HG03045 (cell line): ENCODE results near the gene CEP63.
A peak's percentile ranks its signal among the peaks of the same experiment; 100 is the strongest.
"Not testable (repeated sequence)": the region's sequence is repeated elsewhere in the genome, so short reads cannot be mapped to it uniquely, and the experiment has no call there.

Experiments used
- ATAC-seq: cut with Tn5 transposase; IDR thresholded peaks from one replicate; pipeline ENCODE4 v1.9.1; 2021; ENCODE audit warnings: mild to moderate bottlenecking, moderate library complexity; ENCODE audit not compliant: unreplicated experiment

Gene CEP63

GRCh38 chr3:134567605-134568004 is 81.7 kb downstream of the CEP63 start:
- ATAC-seq, result no peak

GRCh38 chr3:134568790-134569189 is 82.9 kb downstream of the CEP63 start:
- no peak for ATAC-seq

- not testable (repeated sequence) for ATAC-seq
Observed at GRCh38 chr3:134569899-134570298, 84.0 kb downstream of the CEP63 start.

GRCh38 chr3:134576426-134576825 is 90.6 kb downstream of the CEP63 start:
- no peak for ATAC-seq

- ATAC-seq, result no peak
Observed at GRCh38 chr3:134576831-134577230, 91.0 kb downstream of the CEP63 start.

GRCh38 chr3:134579141-134579665 is 93.3 kb downstream of the CEP63 start:
- ATAC-seq, result no peak

GRCh38 chr3:134590766-134591165 is 104.9 kb downstream of the CEP63 start:
- no peak for ATAC-seq

GRCh38 chr3:134592806-134593205 is 106.9 kb downstream of the CEP63 start:
- ATAC-seq, result no peak

GRCh38 chr3:134594331-134594741 is 108.5 kb downstream of the CEP63 start:
- ATAC-seq, result no peak

- not testable (repeated sequence) for ATAC-seq
Observed at GRCh38 chr3:134594986-134595385, 109.1 kb downstream of the CEP63 start.

- no peak for ATAC-seq
Observed at GRCh38 chr3:134597390-134597970, 111.6 kb downstream of the CEP63 start.

- ATAC-seq, result no peak
Observed at GRCh38 chr3:134598763-134599545, 113.1 kb downstream of the CEP63 start.

GRCh38 chr3:134600206-134600605 is 114.3 kb downstream of the CEP63 start:
- ATAC-seq, result no peak

- peak; percentile 77 for ATAC-seq
Observed at GRCh38 chr3:134600685-134601463, 115.0 kb downstream of the CEP63 start.

- ATAC-seq, result no peak
Observed at GRCh38 chr3:134601539-134602439, 115.9 kb downstream of the CEP63 start.

GRCh38 chr3:134602440-134602814 is 116.6 kb downstream of the CEP63 start:
- no peak for ATAC-seq

- no peak for ATAC-seq
Observed at GRCh38 chr3:134603480-134603879, 117.6 kb downstream of the CEP63 start.

- ATAC-seq, result no peak
Observed at GRCh38 chr3:134603956-134604355, 118.1 kb downstream of the CEP63 start.

- no peak for ATAC-seq
Observed at GRCh38 chr3:134605556-134605955, 119.7 kb downstream of the CEP63 start.
